GDM1 (cell line): ENCODE results near the gene SHISA2.
"Not testable (repeated sequence)": the region's sequence is repeated elsewhere in the genome, so short reads cannot be mapped to it uniquely, and the experiment has no call there.

Experiments used
- DNase-seq: peaks from one replicate; lab custom pipeline; 2025; lab: John Stamatoyannopoulos, UW

SHISA2 gene

GRCh38 chr13:26051657-26052311, at the start of gene SHISA2:
TSS of gene SHISA2 (minus strand) at chr13:26052016. CDS start at chr13:26050975, 1,041 bp downstream.
- DNase-seq, result no peak

- DNase-seq, result no peak
These were observed 44.2 kb upstream of the SHISA2 start for GRCh38 chr13:26095846-26096610.

- DNase-seq, result no peak
These were observed 43.5 kb upstream of the SHISA2 start for GRCh38 chr13:26095338-26095737.

GRCh38 chr13:26076821-26077220, 25.0 kb upstream of the SHISA2 start:
- DNase-seq, result not testable (repeated sequence)

- DNase-seq, result no peak
These were observed 23.7 kb upstream of the SHISA2 start for GRCh38 chr13:26075498-26075897.

- DNase-seq, result no peak
These were observed 22.9 kb upstream of the SHISA2 start for GRCh38 chr13:26074706-26075105.

- DNase-seq, result not testable (repeated sequence)
These were observed 20.5 kb upstream of the SHISA2 start for GRCh38 chr13:26072335-26072734.

GRCh38 chr13:26071691-26072090, 19.9 kb upstream of the SHISA2 start:
- no peak for DNase-seq

GRCh38 chr13:26069642-26070041, 17.8 kb upstream of the SHISA2 start:
- not testable (repeated sequence) for DNase-seq

- not testable (repeated sequence) for DNase-seq
These were observed 16.6 kb upstream of the SHISA2 start for GRCh38 chr13:26068372-26068771.

- no peak for DNase-seq
These were observed 15.8 kb upstream of the SHISA2 start for GRCh38 chr13:26067601-26068000.

- not testable (repeated sequence) for DNase-seq
These were observed 14.7 kb upstream of the SHISA2 start for GRCh38 chr13:26066492-26066891.

GRCh38 chr13:26062853-26063444, 11.1 kb upstream of the SHISA2 start:
- no peak for DNase-seq

GRCh38 chr13:26061947-26062346, 10.1 kb upstream of the SHISA2 start:
- DNase-seq, result no peak

GRCh38 chr13:26061256-26061655, 9.4 kb upstream of the SHISA2 start:
- DNase-seq, result no peak

- DNase-seq, result no peak
These were observed 8.5 kb upstream of the SHISA2 start for GRCh38 chr13:26060357-26060756.

GRCh38 chr13:26058704-26059103, 6.9 kb upstream of the SHISA2 start:
- DNase-seq, result no peak

GRCh38 chr13:26054896-26055295, 3.1 kb upstream of the SHISA2 start:
- no peak for DNase-seq

GRCh38 chr13:26053418-26053980, 1.7 kb upstream of the SHISA2 start:
- no peak for DNase-seq

- DNase-seq, result no peak
These were observed 521 bp upstream of the SHISA2 start for GRCh38 chr13:26052337-26052736.

GRCh38 chr13:26051231-26051656, 572 bp downstream of the SHISA2 start:
- DNase-seq, result no peak

GRCh38 chr13:26050568-26051230, 1.1 kb downstream of the SHISA2 start:
- no peak for DNase-seq
